GM18858 (cell line): ENCODE results near the gene EIF3J.
A peak's percentile ranks its signal among the peaks of the same experiment; 100 is the strongest.
"Not testable (repeated sequence)": the region's sequence is repeated elsewhere in the genome, so short reads cannot be mapped to it uniquely, and the experiment has no call there.

Source experiments
- ATAC-seq: cut with Tn5 transposase; IDR thresholded peaks from one replicate; pipeline ENCODE4 v1.9.1; 2021; ENCODE audit not compliant: unreplicated experiment

The EIF3J gene

GRCh38 chr15:44536962-44537734 is at the start of gene EIF3J:
EIF3J (plus strand) TSS chr15:44537147; CDS start chr15:44537195, 48 bp downstream.
- ATAC-seq: peak; percentile 83

GRCh38 chr15:44489464-44489863 is 47.5 kb upstream of the EIF3J start:
- ATAC-seq: no peak

- no peak for ATAC-seq
These were observed 46.3 kb upstream of the EIF3J start for GRCh38 chr15:44490622-44491021.

- no peak for ATAC-seq
These were observed 44.9 kb upstream of the EIF3J start for GRCh38 chr15:44492040-44492439.

GRCh38 chr15:44492672-44493071 is 44.3 kb upstream of the EIF3J start:
- ATAC-seq: no peak

GRCh38 chr15:44495562-44495961 is 41.4 kb upstream of the EIF3J start:
- ATAC-seq: no peak

GRCh38 chr15:44500555-44500954 is 36.4 kb upstream of the EIF3J start:
- no peak for ATAC-seq

- ATAC-seq: no peak
These were observed 35.1 kb upstream of the EIF3J start for GRCh38 chr15:44501768-44502366.

GRCh38 chr15:44516436-44516835 is 20.5 kb upstream of the EIF3J start:
- no peak for ATAC-seq

GRCh38 chr15:44519537-44519936 is 17.4 kb upstream of the EIF3J start:
- ATAC-seq: no peak

- no peak for ATAC-seq
These were observed 11.9 kb upstream of the EIF3J start for GRCh38 chr15:44525018-44525417.

GRCh38 chr15:44527241-44527640 is 9.7 kb upstream of the EIF3J start:
- no peak for ATAC-seq

- ATAC-seq: no peak
These were observed 6.9 kb upstream of the EIF3J start for GRCh38 chr15:44529864-44530604.

- ATAC-seq: no peak
These were observed 6.3 kb upstream of the EIF3J start for GRCh38 chr15:44530653-44531052.

GRCh38 chr15:44532275-44532674 is 4.7 kb upstream of the EIF3J start:
- not testable (repeated sequence) for ATAC-seq

GRCh38 chr15:44532689-44533088 is 4.3 kb upstream of the EIF3J start:
- ATAC-seq: no peak

GRCh38 chr15:44535092-44535491 is 1.9 kb upstream of the EIF3J start:
- no peak for ATAC-seq

GRCh38 chr15:44535523-44536301 is 1.2 kb upstream of the EIF3J start:
- ATAC-seq: no peak

GRCh38 chr15:44536302-44536961 is 515 bp upstream of the EIF3J start:
- peak; percentile 42 for ATAC-seq

- no peak for ATAC-seq
These were observed 841 bp downstream of the EIF3J start for GRCh38 chr15:44537735-44538240.
